NCI-H446 (cell line): ENCODE measurements around the gene RBM12.

Source experiments
- DNase-seq, 2 experiments: peaks; one replicate each; lab custom pipeline; 2025; lab: John Stamatoyannopoulos, UW

RBM12 gene

GRCh38 chr20:35620818-35621559 lies 43.7 kb downstream of the RBM12 start:
- DNase-seq, result no peak

- DNase-seq, result peak; percentile 43 to 85
These were observed 45.3 kb downstream of the RBM12 start for GRCh38 chr20:35619196-35620095.

GRCh38 chr20:35618263-35619131 lies 46.2 kb downstream of the RBM12 start:
- no peak for DNase-seq

- peak; percentile 11 to 33 for DNase-seq
These were observed 47.1 kb downstream of the RBM12 start for GRCh38 chr20:35617397-35618262.

GRCh38 chr20:35616465-35617396 lies 48.0 kb downstream of the RBM12 start:
- DNase-seq, result peak; percentile 44 to 80

GRCh38 chr20:35615667-35616464 lies 48.8 kb downstream of the RBM12 start, which contains the start of gene SPAG4:
TSS of gene SPAG4 (plus strand) at chr20:35615829. CDS start at chr20:35616004, 175 bp downstream.
- DNase-seq, result peak; percentile 98 to 100

- no peak for DNase-seq
These were observed 53.2 kb downstream of the RBM12 start for GRCh38 chr20:35611482-35611881.

GRCh38 chr20:35610833-35611427 lies 53.8 kb downstream of the RBM12 start:
- no peak for DNase-seq

- no peak for DNase-seq
These were observed 57.5 kb downstream of the RBM12 start for GRCh38 chr20:35607003-35607735.

GRCh38 chr20:35606127-35606526 lies 58.6 kb downstream of the RBM12 start:
- DNase-seq, result no peak

GRCh38 chr20:35604449-35604747 lies 60.3 kb downstream of the RBM12 start:
- no peak for DNase-seq

- no peak for DNase-seq
These were observed 60.8 kb downstream of the RBM12 start for GRCh38 chr20:35603695-35604448.

- DNase-seq, result no peak
These were observed 61.7 kb downstream of the RBM12 start for GRCh38 chr20:35602851-35603495.

GRCh38 chr20:35601990-35602389 lies 62.7 kb downstream of the RBM12 start:
- no peak for DNase-seq

- DNase-seq, result peak in 1 of 2 experiments; percentile 10
These were observed 63.4 kb downstream of the RBM12 start for GRCh38 chr20:35600993-35601973.
